GM12878 (cell line): Measurements from ENCODE around the gene AGER. TPM values are rescaled to one million over a fixed set of nuclear protein-coding genes. Genes with fewer than 3 reads are reported as not detected.

Experiments used
- BHLHE40 ChIP-seq, 2 experiments: fragments of 450-650 bp in 1 of 2; IDR thresholded peaks; 2 replicates each; pipeline ENCODE4 v1.6.1; 2011 to 2017; ENCODE audit warnings: low read depth in 2 of 2, borderline replicate concordance in 1 of 2, improper control_type of control experiment in 1 of 2, low read length in 1 of 2, mild to moderate bottlenecking in 1 of 2
- CREB1 ChIP-seq: IDR thresholded peaks from 2 replicates; pipeline ENCODE4 v1.6.1; 2012; ENCODE audit warnings: low read depth, mild to moderate bottlenecking, inconsistent platforms
- CREM ChIP-seq: IDR thresholded peaks from 2 replicates; pipeline ENCODE4 v1.6.1; 2014; ENCODE audit warnings: antibody characterized with exemption, low read depth
- E2F8 ChIP-seq: fragments of 450-650 bp; IDR thresholded peaks from 2 replicates; pipeline ENCODE4 v1.6.1; 2018; ENCODE audit warnings: mild to moderate bottlenecking, low read depth, moderate library complexity; ENCODE audit not compliant: partially characterized antibody
- FOXK2 ChIP-seq: fragments of 450-650 bp; IDR thresholded peaks from 2 replicates; pipeline ENCODE4 v1.6.1; 2017; ENCODE audit warnings: mild to moderate bottlenecking, moderate library complexity
- GABPA ChIP-seq: IDR thresholded peaks from 2 replicates; pipeline ENCODE4 v1.6.1; 2014; ENCODE audit warnings: antibody characterized with exemption, low read depth, mild to moderate bottlenecking, inconsistent platforms
- HDAC6 ChIP-seq: fragments of 200-600 bp; sonication (generic); IDR thresholded peaks from one replicate; pipeline ENCODE4 v1.8.0; 2017; ENCODE audit warnings: antibody characterized with exemption; ENCODE audit not compliant: unreplicated experiment
- IRF5 ChIP-seq: fragments of 450-650 bp; IDR thresholded peaks from 2 replicates; pipeline ENCODE4 v1.6.1; 2017; ENCODE audit warnings: borderline replicate concordance
- LARP7 ChIP-seq: fragments of 450-650 bp; IDR thresholded peaks from 2 replicates; pipeline ENCODE4 v1.6.1; 2017; ENCODE audit warnings: mild to moderate bottlenecking
- NFXL1 ChIP-seq: fragments of 450-650 bp; IDR thresholded peaks from 2 replicates; pipeline ENCODE4 v1.6.1; 2017; ENCODE audit warnings: antibody characterized with exemption, mild to moderate bottlenecking, borderline replicate concordance
- NFYB ChIP-seq: IDR thresholded peaks from 2 replicates; pipeline ENCODE4 v1.6.1; 2011; ENCODE audit warnings: low read depth, mild to moderate bottlenecking, low read length, improper control_type of control experiment, moderate library complexity; ENCODE audit not compliant: insufficient read depth
- SIX5 ChIP-seq: IDR thresholded peaks from 2 replicates; pipeline ENCODE4 v1.6.1; 2011; ENCODE audit warnings: mild to moderate bottlenecking, low read depth, low read length, moderate library complexity; ENCODE audit not compliant: severe bottlenecking
- SKIL ChIP-seq: fragments of 450-650 bp; IDR thresholded peaks from 2 replicates; pipeline ENCODE4 v1.6.1; 2017; ENCODE audit warnings: mild to moderate bottlenecking, low read depth, inconsistent platforms; ENCODE audit not compliant: poor library complexity, severe bottlenecking
- SREBF1 ChIP-seq: IDR thresholded peaks from 2 replicates; pipeline ENCODE4 v1.6.1; 2012; ENCODE audit warnings: mild to moderate bottlenecking, low read length
- TAF1 ChIP-seq: IDR thresholded peaks from 2 replicates; pipeline ENCODE4 v1.6.1; 2011; ENCODE audit warnings: mild to moderate bottlenecking, low read depth, low read length, borderline replicate concordance
- TCF3 ChIP-seq: IDR thresholded peaks from 2 replicates; pipeline ENCODE4 v1.6.1; 2012; ENCODE audit warnings: low read depth, mild to moderate bottlenecking, low read length, borderline replicate concordance; ENCODE audit not compliant: insufficient read depth
- TCF7 ChIP-seq: IDR thresholded peaks from 2 replicates; pipeline ENCODE4 v1.6.1; 2014; ENCODE audit warnings: antibody characterized with exemption, borderline replicate concordance
- ZBTB40 ChIP-seq: fragments of 450-650 bp; IDR thresholded peaks from 2 replicates; pipeline ENCODE4 v1.6.1; 2016; ENCODE audit warnings: mild to moderate bottlenecking, moderate library complexity, borderline replicate concordance
- ZNF622 ChIP-seq: fragments of 450-650 bp; IDR thresholded peaks from 2 replicates; pipeline ENCODE4 v1.6.1; 2017; ENCODE audit warnings: mild to moderate bottlenecking, inconsistent platforms
- polyA plus RNA-seq, 11 experiments: library from polyadenylated mRNA; depleted of rRNA in 4 of 11; unstranded in 6 of 11; stranded (reverse) in 5 of 11; fragments of >200 nt; fragmentation: Nextera tagmentation in 4 of 11; fragmentation: Illumina TruSeq in 1 of 11; extraction: Ambion mirVana in 4 of 11; extraction: Trizol in 1 of 11; gene quantifications; 1 replicate in 1 of 11; 2 replicates in 10 of 11; pipeline versions ENCODE4 v1.2.1 to v1.2.3, GENCODE V29; 2011 to 2016; ENCODE audit warnings: inconsistent platforms in 2 of 11, missing spikeins in 2 of 11, low read depth in 1 of 11
- total RNA-seq, 4 experiments: library from RNA; depleted of rRNA in 3 of 4; stranded (reverse); fragments of >200 nt in 3 of 4; fragmentation: Illumina TruSeq in 1 of 4; extraction: Trizol in 1 of 4; gene quantifications; 2 replicates each; pipeline versions ENCODE4 v1.2.1 to v1.2.3, GENCODE V29; 2013 to 2021

AGER gene
- total and polyA plus RNA-seq, 10 of the 15 experiments (the other 5 are each of a cell fraction or from before 2014, with no cell fraction given), result 1.1 to 18.2 (median 3.9) TPM

- TF ChIP-seq HDAC6, result no peak
- peak; percentile 86 for TF ChIP-seq FOXK2
- no peak for TF ChIP-seq IRF5
- TF ChIP-seq CREM, result peak; percentile 62; the same call in 1 of the 2 replicates
- no peak for TF ChIP-seq TCF3
- TF ChIP-seq TCF7, result peak; percentile 68; the same call in 1 of the 2 replicates
- TF ChIP-seq NFYB, result peak; percentile 99
- no peak for TF ChIP-seq SREBF1
- TF ChIP-seq BHLHE40 (IDR thresholded peaks at IDR 0.05; ENCODE audit: borderline replicate concordance in 1 of 2, low read depth in 2 of 2, low read length in 1 of 2), result peak in 1 of 2 experiments; percentile 48; a peak in 1 of 4 replicates
- no peak for TF ChIP-seq ZNF622
- no peak for TF ChIP-seq LARP7
- no peak for TF ChIP-seq GABPA
- peak; percentile 92 for TF ChIP-seq CREB1
- no peak for TF ChIP-seq SIX5
- peak; percentile 44 for TF ChIP-seq E2F8
- no peak for TF ChIP-seq NFXL1
- TF ChIP-seq SKIL, result peak; percentile 92
- peak; percentile 51; the same call in 1 of the 2 replicates for TF ChIP-seq ZBTB40
- peak; percentile 15; the same call in 1 of the 2 replicates for TF ChIP-seq TAF1
Observed at GRCh38 chr6:32177788-32178546, 6.1 kb downstream of the AGER start, which contains the start of gene RNF5 (continued).
